ENCODE data around the gene SERINC3. TPM values are rescaled to one million over a fixed set of nuclear protein-coding genes. Genes with fewer than 3 reads are reported as not detected.
A peak's percentile ranks its signal among the peaks of the same experiment; 100 is the strongest.

Gene SERINC3
- total and polyA plus RNA-seq, 2 of the 13 experiments (the other 11 are each of a cell fraction or from before 2014, with no cell fraction given), result 82.0 to 226 TPM

DNA sequence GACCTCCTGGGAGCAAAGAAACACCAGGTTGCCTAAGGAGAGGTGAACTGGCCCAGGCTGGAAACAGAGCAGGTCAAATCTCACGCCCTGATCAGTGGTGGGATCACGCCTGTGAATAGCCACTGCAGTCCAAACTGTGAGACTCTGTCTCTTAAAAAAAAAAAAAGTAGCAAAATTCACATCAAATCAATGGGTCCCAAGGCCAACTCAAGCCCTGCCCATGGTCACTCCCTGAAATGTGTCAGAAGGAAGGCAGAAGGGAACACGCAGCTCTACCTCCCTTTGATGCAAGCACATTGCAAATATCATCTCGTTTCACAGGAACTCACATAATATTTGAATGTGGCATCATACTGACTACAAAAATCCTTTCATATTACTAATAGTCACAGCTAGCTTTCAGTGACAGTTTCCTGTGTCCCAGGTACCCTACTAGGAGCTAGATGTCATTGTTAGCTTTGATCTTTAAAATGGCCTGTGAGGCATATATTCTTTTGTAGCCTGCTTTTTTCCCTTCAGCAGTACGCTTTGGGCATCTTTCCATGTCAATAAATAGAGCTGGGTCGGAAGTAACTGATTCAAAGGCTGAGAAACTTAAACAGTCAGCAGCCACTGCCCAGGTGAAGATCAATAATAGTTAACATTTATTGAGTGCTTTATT, 60.6 kb downstream of the SERINC3 start (continued):
- TF ChIP-seq, protein P1, sequence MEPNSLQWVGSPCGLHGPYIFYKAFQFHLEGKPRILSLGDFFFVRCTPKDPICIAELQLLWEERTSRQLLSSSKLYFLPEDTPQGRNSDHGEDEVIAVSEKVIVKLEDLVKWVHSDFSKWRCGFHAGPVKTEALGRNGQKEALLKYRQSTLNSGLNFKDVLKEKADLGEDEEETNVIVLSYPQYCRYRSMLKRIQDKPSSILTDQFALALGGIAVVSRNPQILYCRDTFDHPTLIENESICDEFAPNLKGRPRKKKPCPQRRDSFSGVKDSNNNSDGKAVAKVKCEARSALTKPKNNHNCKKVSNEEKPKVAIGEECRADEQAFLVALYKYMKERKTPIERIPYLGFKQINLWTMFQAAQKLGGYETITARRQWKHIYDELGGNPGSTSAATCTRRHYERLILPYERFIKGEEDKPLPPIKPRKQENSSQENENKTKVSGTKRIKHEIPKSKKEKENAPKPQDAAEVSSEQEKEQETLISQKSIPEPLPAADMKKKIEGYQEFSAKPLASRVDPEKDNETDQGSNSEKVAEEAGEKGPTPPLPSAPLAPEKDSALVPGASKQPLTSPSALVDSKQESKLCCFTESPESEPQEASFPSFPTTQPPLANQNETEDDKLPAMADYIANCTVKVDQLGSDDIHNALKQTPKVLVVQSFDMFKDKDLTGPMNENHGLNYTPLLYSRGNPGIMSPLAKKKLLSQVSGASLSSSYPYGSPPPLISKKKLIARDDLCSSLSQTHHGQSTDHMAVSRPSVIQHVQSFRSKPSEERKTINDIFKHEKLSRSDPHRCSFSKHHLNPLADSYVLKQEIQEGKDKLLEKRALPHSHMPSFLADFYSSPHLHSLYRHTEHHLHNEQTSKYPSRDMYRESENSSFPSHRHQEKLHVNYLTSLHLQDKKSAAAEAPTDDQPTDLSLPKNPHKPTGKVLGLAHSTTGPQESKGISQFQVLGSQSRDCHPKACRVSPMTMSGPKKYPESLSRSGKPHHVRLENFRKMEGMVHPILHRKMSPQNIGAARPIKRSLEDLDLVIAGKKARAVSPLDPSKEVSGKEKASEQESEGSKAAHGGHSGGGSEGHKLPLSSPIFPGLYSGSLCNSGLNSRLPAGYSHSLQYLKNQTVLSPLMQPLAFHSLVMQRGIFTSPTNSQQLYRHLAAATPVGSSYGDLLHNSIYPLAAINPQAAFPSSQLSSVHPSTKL (CRISPR knock-in tag; IDR thresholded peaks at IDR 0.05), result peak; percentile 77; the same call in 1 of the 2 replicates
- TF ChIP-seq ZNF574 (CRISPR knock-in tag; IDR thresholded peaks at IDR 0.05) (0 out of 2 replicates have a peak, but pooled peaks have one; percentile 19), MTA3 (CRISPR knock-in tag; IDR thresholded peaks at IDR 0.05) (no peak), SOX13 (IDR thresholded peaks at IDR 0.05) (peak; percentile 77), SOX13 (CRISPR knock-in tag; conservative IDR thresholded peaks at IDR 0.05 in 1 of 2, IDR thresholded peaks at IDR 0.05 in 1 of 2) (peak in 1 of 2 experiments; percentile 86; a peak in 2 of 4 replicates), REST (IDR thresholded peaks at IDR 0.05; ENCODE audit: borderline replicate concordance in 1 of 2, low read depth in 1 of 2, low read length in 2 of 2) (no peak), NFKBIZ (CRISPR knock-in tag; IDR thresholded peaks at IDR 0.05) (no peak; the same call in 1 of the 2 replicates), ZNF343 (CRISPR knock-in tag; IDR thresholded peaks at IDR 0.05) (no peak), IRF2 (CRISPR knock-in tag; IDR thresholded peaks at IDR 0.05) (no peak), ZNF30 (CRISPR knock-in tag; IDR thresholded peaks at IDR 0.05) (no peak), ZBTB43 (CRISPR knock-in tag; conservative IDR thresholded peaks at IDR 0.05) (peak; percentile 32; the same call in 1 of the 2 replicates), ZNF569 (CRISPR knock-in tag; IDR thresholded peaks at IDR 0.05; ENCODE audit: borderline replicate concordance) (no peak), NFYB (CRISPR knock-in tag; IDR thresholded peaks at IDR 0.05) (no peak), ZNF292 (CRISPR knock-in tag; IDR thresholded peaks at IDR 0.05; ENCODE audit: borderline replicate concordance, low read depth) (no peak), ZFY (CRISPR knock-in tag; IDR thresholded peaks at IDR 0.05) (no peak), E2F5 (CRISPR knock-in tag; conservative IDR thresholded peaks at IDR 0.05) (no peak)
